HG02938 (cell line): ENCODE data around the gene EML6.
"Not testable (repeated sequence)": the region's sequence is repeated elsewhere in the genome, so short reads cannot be mapped to it uniquely, and the experiment has no call there.

Source experiments
- ATAC-seq: cut with Tn5 transposase; IDR thresholded peaks from one replicate; pipeline ENCODE4 v1.9.1; 2021; ENCODE audit warnings: mild to moderate bottlenecking, moderate library complexity; ENCODE audit not compliant: unreplicated experiment

Gene EML6

GRCh38 chr2:54723131-54723995, at the start of gene EML6:
Gene EML6 (plus strand): TSS chr2:54723662. CDS start chr2:54725062, 1,400 bp downstream.
- ATAC-seq: peak; percentile 98

GRCh38 chr2:54675281-54675680, 48.2 kb upstream of the EML6 start:
- ATAC-seq: no peak

- ATAC-seq: no peak
Measured at GRCh38 chr2:54675738-54676137, 47.7 kb upstream of the EML6 start.

- no peak for ATAC-seq
Measured at GRCh38 chr2:54676656-54677055, 46.8 kb upstream of the EML6 start.

- no peak for ATAC-seq
Measured at GRCh38 chr2:54677476-54678265, 45.8 kb upstream of the EML6 start.

- no peak for ATAC-seq
Measured at GRCh38 chr2:54678719-54679118, 44.7 kb upstream of the EML6 start.

- ATAC-seq: peak; percentile 60
Measured at GRCh38 chr2:54680397-54681041, 42.9 kb upstream of the EML6 start.

- ATAC-seq: no peak
Measured at GRCh38 chr2:54681416-54681815, 42.0 kb upstream of the EML6 start.

GRCh38 chr2:54683596-54683995, 39.9 kb upstream of the EML6 start:
- ATAC-seq: no peak

- no peak for ATAC-seq
Measured at GRCh38 chr2:54685263-54685775, 38.1 kb upstream of the EML6 start.

GRCh38 chr2:54687595-54688152, 35.8 kb upstream of the EML6 start:
- no peak for ATAC-seq

GRCh38 chr2:54691445-54692135, 31.9 kb upstream of the EML6 start:
- ATAC-seq: no peak

GRCh38 chr2:54692556-54692955, 30.9 kb upstream of the EML6 start:
- no peak for ATAC-seq

GRCh38 chr2:54695378-54695777, 28.1 kb upstream of the EML6 start:
- no peak for ATAC-seq

- ATAC-seq: no peak
Measured at GRCh38 chr2:54697934-54698333, 25.5 kb upstream of the EML6 start.

- not testable (repeated sequence) for ATAC-seq
Measured at GRCh38 chr2:54698926-54699325, 24.5 kb upstream of the EML6 start.

GRCh38 chr2:54699665-54700064, 23.8 kb upstream of the EML6 start:
- ATAC-seq: no peak

- ATAC-seq: no peak
Measured at GRCh38 chr2:54701029-54701428, 22.4 kb upstream of the EML6 start.

GRCh38 chr2:54704238-54704637, 19.2 kb upstream of the EML6 start:
- ATAC-seq: no peak
